Measurements from ENCODE around the gene SNX14.
"Not testable (repeated sequence)": the region's sequence is repeated elsewhere in the genome, so short reads cannot be mapped to it uniquely, and the experiment has no call there.

The SNX14 gene

DNA sequence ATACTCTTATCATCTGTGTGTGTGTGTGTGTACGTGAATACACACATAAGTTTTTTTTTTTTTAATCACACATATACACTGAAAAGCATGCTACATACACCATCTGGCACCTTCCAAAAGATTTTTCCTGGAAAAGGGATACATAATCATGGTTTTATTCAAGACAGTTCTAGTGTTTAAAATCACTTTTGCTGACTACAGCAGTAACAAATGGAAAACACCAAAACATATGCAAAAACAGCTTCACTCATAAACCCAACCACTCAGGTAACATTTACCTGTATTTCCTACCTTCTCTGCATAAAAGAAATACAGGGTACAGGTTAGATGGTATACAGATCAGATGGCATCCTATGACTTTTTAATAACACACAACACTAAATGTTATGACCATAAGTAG, 2.5 kb downstream of the SNX14 start:
- DNase-seq (ENCODE audit: low read depth): no peak

DNA sequence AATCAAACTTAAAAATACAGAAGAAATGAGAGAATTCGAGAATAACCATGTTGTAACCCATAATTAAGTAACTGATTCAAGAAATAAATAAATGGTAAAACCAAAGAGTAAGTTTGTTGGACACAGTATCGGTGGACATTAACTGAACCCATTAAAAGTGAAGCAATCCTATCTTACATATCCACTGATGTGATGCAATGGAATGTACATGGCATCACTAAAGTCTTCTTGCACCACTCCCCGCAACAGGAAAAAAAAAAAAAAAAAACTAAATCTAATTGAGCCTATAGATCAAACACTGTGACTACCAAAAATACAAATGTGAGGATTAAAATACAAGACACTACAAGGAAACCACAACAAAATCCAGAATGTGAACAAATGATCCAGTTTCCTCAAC, 7.9 kb downstream of the SNX14 start:
- no peak for DNase-seq (ENCODE audit: low read depth)

DNA sequence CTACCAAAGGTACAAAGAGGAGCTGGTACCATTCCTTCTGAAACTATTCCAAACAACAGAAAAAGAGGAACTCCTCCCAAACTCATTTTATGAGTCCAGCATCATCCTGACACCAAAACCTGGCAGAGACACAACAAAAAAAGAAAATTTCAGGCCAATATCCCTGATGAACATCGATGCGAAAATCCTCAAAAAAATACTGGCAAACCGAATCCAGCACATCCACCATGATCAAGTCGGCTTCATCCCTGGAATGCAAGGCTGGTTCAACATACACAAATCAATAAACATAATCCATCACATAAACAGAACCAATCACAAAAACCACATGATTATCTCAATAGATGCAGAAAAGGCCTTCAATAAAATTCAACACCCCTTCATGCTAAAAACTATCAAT, 10.8 kb downstream of the SNX14 start:
- not testable (repeated sequence) for DNase-seq (ENCODE audit: low read depth)

DNA sequence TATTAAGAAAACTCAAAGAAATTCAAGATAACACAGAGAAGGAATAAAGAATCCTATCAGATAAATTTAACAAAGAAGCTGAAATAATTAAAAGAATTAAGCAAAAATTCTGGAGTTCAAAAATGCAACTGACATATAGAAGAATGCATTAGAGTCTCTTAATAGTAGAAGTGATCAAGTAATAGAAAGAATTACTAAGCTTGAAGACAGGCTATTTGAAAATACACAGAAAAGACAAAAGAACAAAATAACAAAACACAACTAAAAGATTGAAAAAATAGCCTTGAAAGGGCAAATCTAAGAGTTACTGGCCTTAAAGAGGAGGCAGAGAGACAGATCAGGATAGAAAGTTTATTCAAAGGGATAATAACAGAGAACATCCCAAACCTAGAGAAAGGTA, 12.1 kb downstream of the SNX14 start:
- no peak for DNase-seq (ENCODE audit: low read depth)

DNA sequence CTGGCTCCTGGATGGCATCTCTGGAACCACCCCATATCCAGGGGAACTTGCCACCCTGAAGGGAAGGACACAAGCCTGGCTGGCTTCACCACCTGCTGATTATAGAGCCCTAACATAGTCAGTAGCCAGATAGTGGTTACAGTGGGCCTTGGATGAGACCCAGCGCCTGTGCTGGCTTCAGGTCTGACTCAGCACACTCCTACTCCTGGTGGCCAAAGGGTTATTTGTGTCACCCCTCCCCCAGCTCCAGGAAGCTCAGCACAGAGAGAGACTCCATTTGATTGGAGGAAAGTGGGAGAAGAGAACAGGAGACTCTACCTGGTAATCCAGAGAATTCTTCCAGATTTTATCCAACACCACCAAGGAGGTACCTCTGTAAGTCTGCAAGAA, 12.8 kb downstream of the SNX14 start:
- no peak for DNase-seq (ENCODE audit: low read depth)

DNA sequence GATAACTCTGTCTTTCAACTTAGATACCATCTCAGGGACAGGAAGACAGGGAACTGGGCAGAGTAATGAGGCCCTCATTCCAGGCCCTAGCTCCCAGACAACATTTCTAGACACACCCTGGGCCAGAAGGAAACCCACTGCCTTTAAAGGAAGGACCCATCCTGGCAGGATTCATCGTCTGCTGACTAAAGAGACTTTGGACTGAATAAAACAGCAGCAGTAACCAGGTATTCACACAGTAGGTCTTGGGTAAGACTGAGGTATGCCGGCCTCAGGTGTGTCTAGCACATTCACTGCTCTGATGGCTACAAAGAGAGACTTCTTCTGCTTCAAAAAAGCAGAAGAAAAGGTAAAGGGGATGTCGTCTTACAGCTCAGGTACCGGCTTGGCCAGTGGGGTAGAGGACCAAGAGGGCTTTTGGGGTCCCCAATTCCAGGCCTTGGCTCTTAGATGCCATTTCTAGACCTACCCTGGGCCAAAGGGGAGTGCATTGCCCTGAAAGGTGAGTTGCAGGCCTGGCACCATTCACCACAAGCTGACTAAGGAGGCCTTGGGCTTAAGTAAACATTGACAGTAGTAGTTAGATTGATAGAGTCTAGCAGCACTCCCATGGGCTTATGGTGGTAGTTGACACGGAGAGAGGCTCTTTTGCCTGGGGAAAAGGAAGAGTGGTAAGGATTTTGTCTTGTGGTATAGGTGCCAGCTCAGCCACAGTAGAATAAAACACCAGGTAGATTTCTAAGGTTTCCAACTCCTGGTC, 13.4 kb downstream of the SNX14 start:
- no peak for DNase-seq (ENCODE audit: low read depth)

DNA sequence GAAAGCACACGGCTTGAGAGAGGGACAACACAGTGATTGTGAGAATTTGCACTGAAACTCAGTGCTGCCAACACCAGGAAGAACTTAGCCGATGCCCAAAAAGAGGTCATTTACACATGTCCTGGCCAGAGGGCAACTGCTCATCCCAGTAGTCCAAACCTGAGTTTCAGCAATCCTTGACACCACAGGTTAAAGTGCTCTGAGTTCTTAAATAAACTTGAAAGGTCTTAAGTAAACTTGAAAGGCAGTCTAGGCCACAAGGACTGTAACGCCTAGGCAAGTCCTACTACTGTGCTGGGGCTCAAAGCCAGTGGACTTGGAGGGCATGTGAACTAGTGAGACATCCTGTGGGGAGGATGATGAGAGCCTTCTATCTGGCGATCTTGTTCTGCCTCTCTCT, 14.1 kb downstream of the SNX14 start:
- DNase-seq (ENCODE audit: low read depth): no peak

DNA sequence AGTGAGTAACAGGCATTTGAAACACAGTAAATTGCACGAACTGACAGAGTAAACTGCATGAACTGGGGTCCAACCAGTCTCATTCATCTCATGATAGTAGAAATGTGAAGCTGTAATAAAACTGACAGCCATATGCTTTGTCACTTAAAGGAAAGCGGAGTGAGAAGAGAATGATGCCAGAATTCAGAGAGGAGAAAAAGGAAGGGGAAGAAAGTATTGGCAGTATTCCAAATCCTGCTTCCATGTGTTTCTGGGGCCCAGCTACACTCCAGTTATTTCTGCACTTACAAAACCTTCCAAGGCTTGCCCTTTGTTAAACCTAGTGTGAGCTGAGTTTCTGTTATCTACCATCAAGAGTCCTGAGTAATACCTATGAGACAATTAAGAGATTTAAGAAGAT, 17.2 kb downstream of the SNX14 start:
- no peak for DNase-seq (ENCODE audit: low read depth)

DNA sequence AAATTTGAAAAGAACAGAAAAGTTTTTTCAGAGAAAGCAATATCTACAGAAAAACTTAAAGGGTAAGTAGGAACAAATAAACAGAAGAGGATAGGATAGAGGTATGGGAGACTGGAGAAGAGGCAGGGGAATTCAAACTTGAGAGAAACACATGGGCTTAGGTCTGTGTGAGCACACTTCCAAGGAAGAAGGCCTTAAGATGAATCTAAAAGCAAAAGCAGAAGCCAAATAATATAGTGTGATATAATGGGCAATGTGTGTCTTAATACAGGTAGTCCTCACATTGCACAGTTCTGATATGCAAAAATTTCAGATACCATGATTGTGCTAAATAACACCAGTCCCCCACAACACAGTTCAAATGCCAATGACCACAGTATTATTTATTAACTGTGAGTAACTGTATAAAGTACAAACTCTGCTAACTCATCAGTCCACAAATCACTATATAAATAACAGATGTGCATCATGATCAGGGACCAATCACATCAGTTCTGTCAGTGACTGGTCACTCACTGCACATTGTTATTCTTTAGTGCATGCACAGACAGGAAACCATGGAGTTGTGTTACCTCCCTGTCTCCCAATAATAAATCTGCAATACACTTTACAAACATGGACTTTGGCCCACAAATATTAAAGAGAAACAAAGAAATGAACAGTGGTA, 18.6 kb downstream of the SNX14 start:
- DNase-seq (ENCODE audit: low read depth): no peak

DNA sequence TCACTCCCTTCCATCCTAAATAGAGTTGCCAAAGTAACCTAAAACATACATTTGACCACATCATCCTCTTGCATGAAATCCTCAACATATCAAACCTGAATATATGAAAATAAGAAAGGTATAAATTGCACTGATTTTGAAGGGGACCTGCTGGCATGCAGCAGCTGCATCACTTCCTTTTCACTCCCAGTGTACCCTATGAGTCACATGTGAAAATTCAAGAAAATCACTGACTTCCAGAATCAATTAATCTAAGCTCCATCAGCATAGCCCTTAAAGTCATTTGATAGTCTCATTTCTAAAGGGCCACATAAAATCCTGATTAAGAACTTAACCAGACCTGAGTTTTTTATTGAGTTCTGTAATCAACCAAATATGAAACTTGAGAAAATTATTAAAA, 24.3 kb downstream of the SNX14 start:
- DNase-seq (ENCODE audit: low read depth): no peak

DNA sequence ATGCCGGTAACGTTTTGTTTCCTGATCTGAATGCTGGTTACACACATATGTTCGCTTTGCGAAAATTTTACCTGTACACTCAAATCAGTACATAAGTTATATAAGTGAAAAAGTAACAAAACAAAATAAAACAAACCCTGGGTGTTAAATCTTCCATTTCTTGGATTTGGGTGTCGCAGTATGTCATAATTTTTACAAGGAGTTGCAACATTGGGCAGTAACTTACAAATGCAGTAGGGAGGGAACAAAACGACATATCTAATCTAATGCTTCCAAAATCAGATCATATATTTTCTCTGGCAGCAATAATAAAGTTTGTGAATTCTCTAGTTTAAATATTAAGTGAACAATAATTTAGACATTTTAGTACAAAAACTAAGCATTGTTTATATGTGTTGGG, 25.2 kb downstream of the SNX14 start:
- DNase-seq (ENCODE audit: low read depth): no peak

DNA sequence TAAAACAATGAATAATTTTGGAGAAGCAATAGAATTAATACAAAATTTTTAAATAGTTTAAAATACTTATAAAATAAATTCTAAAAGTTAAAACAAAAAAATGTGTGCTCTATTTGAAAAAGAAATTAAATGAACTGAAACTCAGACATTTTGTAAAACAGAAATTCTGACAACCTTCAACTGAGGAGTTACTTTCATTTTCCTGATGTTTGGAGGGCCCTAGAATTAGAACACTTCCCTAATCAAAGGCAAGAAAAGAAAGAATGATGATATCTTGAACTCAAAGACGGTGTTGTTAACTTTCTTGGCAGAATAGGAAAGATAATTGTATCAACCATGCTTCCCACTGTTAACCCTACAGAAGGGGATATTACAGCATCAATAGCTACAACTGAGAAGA, 27.9 kb downstream of the SNX14 start:
- DNase-seq (ENCODE audit: low read depth): no peak

DNA sequence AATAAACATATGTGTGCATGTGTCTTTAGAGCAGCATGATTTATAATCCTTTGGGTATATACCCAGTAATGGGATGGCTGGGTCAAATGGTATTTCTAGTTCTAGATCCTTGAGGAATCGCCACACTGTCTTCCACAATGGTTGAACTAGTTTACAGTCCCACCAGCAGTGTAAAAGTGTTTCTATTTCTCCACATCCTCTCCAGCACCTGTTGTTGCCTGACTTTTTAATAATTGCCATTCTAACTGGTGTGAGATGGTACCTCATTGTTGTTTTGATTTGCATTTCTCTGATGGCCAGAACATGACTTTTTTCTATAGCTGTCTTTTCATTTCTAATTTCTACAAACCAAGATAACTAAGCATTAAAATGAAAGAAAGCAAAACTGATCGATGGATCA, 29.4 kb downstream of the SNX14 start:
- not testable (repeated sequence) for DNase-seq (ENCODE audit: low read depth)

DNA sequence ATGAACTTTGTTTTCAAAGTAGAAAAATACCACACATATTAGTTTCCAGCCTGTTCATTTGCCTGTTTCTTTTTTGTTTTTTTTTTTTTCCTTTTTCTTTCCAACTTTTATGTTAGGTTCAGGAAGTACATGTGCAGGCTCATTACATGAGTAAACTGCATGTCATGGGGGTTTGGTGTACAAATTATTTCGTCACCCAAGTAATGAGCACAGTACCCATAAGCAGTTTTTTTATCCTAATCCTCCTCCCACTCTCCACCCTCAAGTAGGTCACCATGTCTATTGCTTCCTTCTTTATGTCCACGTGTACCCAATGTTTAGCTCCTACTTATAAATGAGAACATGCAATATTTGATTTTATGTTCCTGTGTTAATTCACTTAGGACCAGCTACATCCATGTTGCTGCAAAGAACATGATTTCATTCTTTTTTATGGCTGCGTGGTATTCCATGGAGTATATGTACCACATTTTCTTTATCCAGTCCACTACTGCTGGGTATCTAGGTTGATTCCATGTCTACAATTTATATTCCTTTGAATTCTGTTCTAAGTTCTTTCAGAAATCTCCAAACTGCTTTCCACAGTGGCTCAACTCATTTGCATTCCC, 31.8 kb downstream of the SNX14 start:
- no peak for DNase-seq (ENCODE audit: low read depth)

DNA sequence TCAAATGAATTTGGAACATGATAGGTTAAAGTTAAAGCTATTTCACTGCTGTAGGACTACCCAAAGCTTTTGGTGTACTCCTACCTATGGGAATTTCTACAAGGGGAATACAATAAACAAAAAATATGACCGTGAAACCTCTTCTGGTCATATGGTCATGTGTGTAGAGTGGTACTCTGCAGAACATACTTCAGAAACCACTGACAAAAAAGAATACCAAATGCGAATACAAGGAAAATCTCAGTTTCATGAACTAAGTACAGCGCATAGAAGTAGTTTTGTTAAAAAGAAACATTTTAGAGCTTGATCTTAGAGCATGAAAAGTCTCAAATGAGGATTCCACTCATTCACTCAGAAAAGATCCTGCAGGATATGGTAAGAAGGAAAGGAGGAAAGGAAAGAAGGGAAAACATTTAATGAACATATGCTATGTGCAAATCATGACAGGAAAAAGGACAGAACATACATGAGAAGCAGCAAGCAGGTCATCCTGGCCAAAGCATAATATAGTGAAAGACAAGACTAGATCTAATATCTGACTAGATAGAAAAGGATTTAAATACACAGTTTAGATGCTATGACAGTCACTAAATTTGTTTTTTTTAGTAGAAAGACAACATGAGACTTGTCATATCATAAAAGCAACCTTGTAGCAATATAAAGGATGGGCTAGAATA, 36.5 kb downstream of the SNX14 start:
- DNase-seq (ENCODE audit: low read depth): no peak

DNA sequence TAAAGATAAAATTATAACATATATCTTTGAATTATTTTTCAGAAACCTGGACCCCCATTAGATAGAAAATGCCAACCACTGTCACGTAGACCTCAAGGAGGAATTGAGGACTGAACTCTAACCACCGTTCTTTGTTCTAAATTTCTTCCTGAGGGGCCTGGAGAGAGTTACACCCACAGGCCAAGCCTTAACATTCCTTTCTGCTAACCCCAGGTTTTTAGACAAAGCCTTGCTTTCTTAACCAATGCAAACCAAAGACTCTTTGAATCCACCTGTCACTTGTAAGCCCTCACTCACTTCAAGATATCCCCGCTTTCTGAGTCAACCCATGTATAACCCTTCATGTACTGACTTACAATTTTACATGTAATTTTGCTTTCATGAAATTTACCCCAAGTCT, 41.0 kb downstream of the SNX14 start:
- no peak for DNase-seq (ENCODE audit: low read depth)

DNA sequence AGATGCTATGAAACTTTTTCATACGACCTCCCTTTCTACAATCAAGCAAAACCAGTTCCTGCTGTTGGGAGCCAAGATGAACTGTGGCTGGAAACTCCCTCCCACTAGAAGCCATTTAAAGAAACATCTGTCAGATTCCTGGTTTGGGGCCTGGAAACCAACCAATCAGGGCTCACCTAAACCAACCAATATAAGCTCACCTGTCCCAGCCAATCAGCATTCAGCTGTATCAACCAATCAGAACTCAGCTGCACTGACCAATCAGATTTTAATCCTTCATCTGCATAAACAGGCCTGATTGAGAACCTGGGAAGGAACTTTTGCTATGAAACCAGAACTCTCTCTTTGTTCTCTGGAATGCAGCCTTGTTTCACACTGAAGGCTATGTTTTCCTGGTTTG, 42.4 kb downstream of the SNX14 start:
- no peak for DNase-seq (ENCODE audit: low read depth)

DNA sequence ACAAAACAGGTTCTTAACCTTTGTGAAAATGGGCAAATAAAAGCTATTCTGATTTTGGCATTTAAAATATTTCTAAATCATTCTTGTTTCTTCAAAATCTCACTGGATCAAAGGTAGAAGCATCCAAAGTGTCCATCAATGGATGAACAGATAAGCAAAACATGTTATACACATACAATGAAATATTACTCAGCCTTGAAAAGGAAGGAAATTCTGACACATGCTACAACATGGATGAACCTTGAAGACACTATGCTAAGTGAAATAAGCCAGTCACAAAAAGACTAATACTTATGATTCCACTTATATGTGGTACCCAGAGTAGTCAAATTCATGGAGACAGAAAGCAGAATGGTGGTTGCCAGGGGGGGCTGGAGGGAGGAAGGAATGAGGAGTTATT, 45.9 kb downstream of the SNX14 start:
- DNase-seq (ENCODE audit: low read depth): no peak

DNA sequence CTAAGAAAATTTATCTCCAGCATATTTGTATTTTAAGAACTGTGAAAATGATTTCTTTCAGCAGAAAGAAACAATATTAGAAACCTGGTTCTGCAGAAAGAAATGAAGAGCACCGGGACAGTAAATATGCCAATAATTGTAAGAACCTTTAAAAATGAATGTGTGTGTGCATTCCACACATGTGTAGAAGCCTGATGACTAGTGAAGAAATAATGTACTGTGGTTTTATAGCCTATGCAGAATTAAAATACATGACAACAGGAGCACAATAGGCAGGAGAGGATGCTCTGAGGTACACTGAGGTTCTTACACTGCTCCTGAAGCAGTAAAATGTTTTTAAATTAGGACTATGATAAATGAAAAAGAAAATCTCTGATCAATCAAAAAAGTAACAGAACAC, 48.9 kb downstream of the SNX14 start:
- DNase-seq (ENCODE audit: low read depth): no peak

DNA sequence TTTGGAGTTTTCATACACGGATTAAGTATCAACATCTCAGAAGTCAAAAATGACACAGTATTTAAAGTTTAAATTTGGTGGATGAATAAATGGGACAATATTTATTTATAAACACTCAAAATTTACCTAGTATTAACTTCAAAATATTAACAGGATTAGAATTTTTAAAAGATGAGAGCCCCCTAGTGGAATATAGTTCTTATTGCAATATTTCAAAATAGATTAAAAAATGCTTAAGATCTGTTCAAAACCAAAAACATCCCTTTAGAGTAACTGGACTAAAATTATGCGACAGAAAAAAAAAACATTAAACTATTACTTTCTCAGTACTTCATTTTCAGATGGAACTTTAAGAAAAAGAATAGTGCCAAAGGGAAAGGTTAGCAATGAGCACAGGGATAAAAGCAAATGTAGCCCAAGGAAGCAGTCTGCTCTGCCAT, 56.6 kb downstream of the SNX14 start:
- DNase-seq (ENCODE audit: low read depth): no peak

DNA sequence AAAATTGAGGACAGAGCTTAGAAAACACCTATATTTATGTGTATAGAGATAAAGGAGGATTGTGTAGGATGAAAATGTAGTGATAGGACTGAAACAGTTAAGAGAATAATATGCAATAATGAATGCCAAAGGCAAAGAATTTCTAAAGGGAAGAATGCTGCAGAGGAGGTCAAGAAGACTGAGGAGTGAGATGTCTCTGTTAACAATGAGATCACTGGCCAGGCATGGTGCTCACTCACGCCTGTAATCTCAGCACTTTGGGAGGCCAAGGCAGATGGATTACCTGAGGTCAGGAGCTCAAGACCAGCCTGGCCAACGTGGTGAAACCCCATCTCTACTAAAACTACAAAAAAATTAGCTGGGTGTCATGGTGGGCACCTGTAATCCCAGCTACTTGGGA, 69.4 kb downstream of the SNX14 start:
- not testable (repeated sequence) for DNase-seq (ENCODE audit: low read depth)

DNA sequence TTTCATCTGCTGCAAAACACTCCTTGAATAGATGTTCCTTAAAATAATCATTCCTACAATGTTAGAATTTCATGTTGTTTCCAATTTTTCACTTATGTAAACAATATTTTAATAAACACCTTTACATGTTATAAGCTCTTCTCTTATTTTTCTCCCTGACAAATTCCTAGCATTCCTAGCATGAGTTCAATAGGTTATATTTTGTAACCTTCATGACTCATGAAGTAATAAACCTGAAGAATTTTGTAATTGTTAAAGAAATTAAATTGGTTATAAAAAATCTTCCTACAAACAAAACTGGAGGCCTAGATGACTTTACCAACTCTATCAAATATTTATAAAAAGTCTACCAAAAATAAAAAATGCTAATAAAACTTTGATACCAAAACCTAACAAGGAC, 77.5 kb downstream of the SNX14 start:
- DNase-seq (ENCODE audit: low read depth): no peak

All from stimulated activated CD8-positive, alpha-beta memory T cell treated with anti-CD3 and anti-CD28 coated beads, Interleukin-15, amount 100 ng/mL, for 24 hours (primary cell).